Activated T-cell treated with anti-CD3 and anti-CD28 coated beads, Interleukin-2, amount 50 U/mL, for 4 hours (primary cell): Measurements from ENCODE around the gene SOX9. TPM values are rescaled to one million over a fixed set of nuclear protein-coding genes. Genes with fewer than 3 reads are reported as not detected.

Source experiments
- ATAC-seq, 2 donors: fragments of 200-7000 bp; cut with Tn5 transposase; one replicate each; pipeline ENCODE4 v1.10.0; 2021
- DNase-seq: peaks from one replicate; pipeline ENCODE4 v3.0.0-alpha.2; 2020
- H3K27me3 Mint-ChIP-seq: one replicate; pipeline ENCODE4 v1.8.0; 2021; ENCODE audit warnings: low read depth, mixed read lengths
- H3K36me3 Mint-ChIP-seq: one replicate; pipeline ENCODE4 v1.8.0; 2022; ENCODE audit warnings: mixed read lengths; ENCODE audit not compliant: insufficient read depth
- H3K4me1 Mint-ChIP-seq: one replicate; pipeline ENCODE4 v1.8.0; 2021; ENCODE audit warnings: low read depth, mixed read lengths
- H3K4me3 Mint-ChIP-seq: one replicate; pipeline ENCODE4 v1.8.0; 2021; ENCODE audit warnings: mild to moderate bottlenecking, moderate library complexity, mixed read lengths
- H3K9me3 Mint-ChIP-seq: one replicate; pipeline ENCODE4 v1.8.0; 2021; ENCODE audit warnings: mixed read lengths
- total RNA-seq, 3 donors: library from RNA; stranded (reverse); gene quantifications; one replicate each; pipeline ENCODE4 v1.2.1, GENCODE V29; 2021

Gene SOX9
- total RNA-seq, 3 donors from 2014 or later: 0.08 to 0.16 (median 0.15) TPM

GRCh38 chr17:72150632-72151460 is 30.0 kb downstream of the SOX9 start:
- Mint-ChIP-seq H3K9me3 (peaks cover 3% of the 10 kb centered on the region), H3K36me3 (no peaks in the 10 kb centered on the region), H3K27me3 (peaks cover 5% of the 10 kb centered on the region), H3K4me3 (no peak overlapping the region), H3K4me1 (no peaks in the 10 kb centered on the region)
- no peak for ATAC-seq
- no peak for DNase-seq

GRCh38 chr17:72151565-72152386 is 31.0 kb downstream of the SOX9 start:
- DNase-seq (no peak), ATAC-seq (no peak)
- Mint-ChIP-seq H3K27me3 (peaks cover 2% of the 10 kb centered on the region), H3K36me3 (no peaks in the 10 kb centered on the region), H3K9me3 (no peaks in the 10 kb centered on the region), H3K4me1 (no peaks in the 10 kb centered on the region), H3K4me3 (no peak overlapping the region)

- H3K4me1 Mint-ChIP-seq: no peaks in the 10 kb centered on the region
- no peaks in the 10 kb centered on the region for H3K9me3 Mint-ChIP-seq
- peaks cover 2% of the 10 kb centered on the region for H3K27me3 Mint-ChIP-seq
- no peaks in the 10 kb centered on the region for H3K36me3 Mint-ChIP-seq
- no peak for DNase-seq
- ATAC-seq: no peak
- no peak overlapping the region for H3K4me3 Mint-ChIP-seq
Observed at GRCh38 chr17:72152387-72152929, 31.6 kb downstream of the SOX9 start.

GRCh38 chr17:72158895-72159885 is 38.4 kb downstream of the SOX9 start:
- peaks cover 14% of the 10 kb centered on the region for H3K9me3 Mint-ChIP-seq
- no peak for ATAC-seq
- H3K4me3 Mint-ChIP-seq: no peak overlapping the region

GRCh38 chr17:72162569-72162968 is 41.7 kb downstream of the SOX9 start:
- ATAC-seq (no peak), DNase-seq (no peak)
- Mint-ChIP-seq H3K4me3 (no peak overlapping the region), H3K36me3 (no peaks in the 10 kb centered on the region), H3K4me1 (no peaks in the 10 kb centered on the region), H3K9me3 (peaks cover 14% of the 10 kb centered on the region), H3K27me3 (no peaks in the 10 kb centered on the region)

More at GRCh38 chr17:72158895-72159885, 38.4 kb downstream of the SOX9 start:
- Mint-ChIP-seq H3K4me1 (no peaks in the 10 kb centered on the region), H3K27me3 (no peaks in the 10 kb centered on the region), H3K36me3 (no peaks in the 10 kb centered on the region)
- DNase-seq: no peak

- Mint-ChIP-seq H3K27me3 (no peaks in the 10 kb centered on the region), H3K9me3 (peaks cover 14% of the 10 kb centered on the region), H3K4me3 (no peak overlapping the region)
Observed at GRCh38 chr17:72163474-72163873, 42.7 kb downstream of the SOX9 start.

GRCh38 chr17:72164158-72164739 is 43.4 kb downstream of the SOX9 start:
- ATAC-seq (no peak), DNase-seq (no peak)
- no peaks in the 10 kb centered on the region for H3K27me3 Mint-ChIP-seq
- H3K36me3 Mint-ChIP-seq: no peaks in the 10 kb centered on the region
- no peak overlapping the region for H3K4me3 Mint-ChIP-seq
- H3K4me1 Mint-ChIP-seq: no peaks in the 10 kb centered on the region
- H3K9me3 Mint-ChIP-seq: peaks cover 10% of the 10 kb centered on the region

More at GRCh38 chr17:72163474-72163873, 42.7 kb downstream of the SOX9 start:
- DNase-seq (no peak), ATAC-seq (no peak)
- Mint-ChIP-seq H3K36me3 (no peaks in the 10 kb centered on the region), H3K4me1 (no peaks in the 10 kb centered on the region)

GRCh38 chr17:72165192-72165866 is 44.5 kb downstream of the SOX9 start:
- ATAC-seq (no peak), DNase-seq (no peak)
- Mint-ChIP-seq H3K27me3 (no peaks in the 10 kb centered on the region), H3K4me3 (no peak overlapping the region), H3K36me3 (no peaks in the 10 kb centered on the region), H3K9me3 (peaks cover 6% of the 10 kb centered on the region), H3K4me1 (no peaks in the 10 kb centered on the region)

GRCh38 chr17:72165867-72166439 is 45.1 kb downstream of the SOX9 start:
- Mint-ChIP-seq H3K36me3 (no peaks in the 10 kb centered on the region), H3K4me3 (no peak overlapping the region), H3K27me3 (peaks cover under 1% of the 10 kb centered on the region), H3K9me3 (peaks cover 4% of the 10 kb centered on the region), H3K4me1 (no peaks in the 10 kb centered on the region)
- DNase-seq: no peak
- no peak for ATAC-seq

GRCh38 chr17:72167593-72167992 is 46.8 kb downstream of the SOX9 start:
- DNase-seq (no peak), ATAC-seq (no peak)
- no peaks in the 10 kb centered on the region for H3K4me1 Mint-ChIP-seq
- H3K36me3 Mint-ChIP-seq: no peaks in the 10 kb centered on the region
- H3K4me3 Mint-ChIP-seq: no peak overlapping the region
- no peaks in the 10 kb centered on the region for H3K9me3 Mint-ChIP-seq
- H3K27me3 Mint-ChIP-seq: peaks cover 4% of the 10 kb centered on the region

- H3K36me3 Mint-ChIP-seq: no peaks in the 10 kb centered on the region
- no peak overlapping the region for H3K4me3 Mint-ChIP-seq
- H3K4me1 Mint-ChIP-seq: no peaks in the 10 kb centered on the region
- H3K9me3 Mint-ChIP-seq: no peaks in the 10 kb centered on the region
- ATAC-seq (no peak), DNase-seq (no peak)
- H3K27me3 Mint-ChIP-seq: peaks cover 6% of the 10 kb centered on the region
Observed at GRCh38 chr17:72169823-72170222, 49.0 kb downstream of the SOX9 start.

GRCh38 chr17:72171703-72172667 is 51.2 kb downstream of the SOX9 start:
- Mint-ChIP-seq H3K27me3 (peaks cover 6% of the 10 kb centered on the region), H3K4me1 (no peaks in the 10 kb centered on the region), H3K4me3 (no peak overlapping the region), H3K9me3 (no peaks in the 10 kb centered on the region), H3K36me3 (no peaks in the 10 kb centered on the region)
- DNase-seq: no peak
- no peak for ATAC-seq
